Stimulated activated CD4-positive, alpha-beta T cell treated with anti-CD3 and anti-CD28 coated beads, TNF-alpha, amount 100 ng/mL, for 48 hours (primary cell): ENCODE measurements around the gene DUOXA2.
"Not testable (repeated sequence)": the region's sequence is repeated elsewhere in the genome, so short reads cannot be mapped to it uniquely, and the experiment has no call there.

Experiments
- DNase-seq, 3 donors: peaks; one replicate each; pipeline ENCODE4 v3.0.0-alpha.2; 2020; ENCODE audit warnings: low read depth in 3 of 3

DUOXA2 gene

GRCh38 chr15:45095661-45096060 lies 18.5 kb upstream of the DUOXA2 start:
- DNase-seq: no peak

- DNase-seq: no peak
Measured at GRCh38 chr15:45097466-45097865, 16.7 kb upstream of the DUOXA2 start.

- no peak for DNase-seq
Measured at GRCh38 chr15:45099549-45100165, 14.5 kb upstream of the DUOXA2 start.

GRCh38 chr15:45100884-45101625 lies 13.1 kb upstream of the DUOXA2 start:
- no peak for DNase-seq

GRCh38 chr15:45101749-45102148 lies 12.4 kb upstream of the DUOXA2 start:
- DNase-seq: no peak

- DNase-seq: no peak
Measured at GRCh38 chr15:45102226-45102625, 11.9 kb upstream of the DUOXA2 start.

- not testable (repeated sequence) for DNase-seq
Measured at GRCh38 chr15:45104170-45104569, 10.0 kb upstream of the DUOXA2 start.

- no peak for DNase-seq
Measured at GRCh38 chr15:45105586-45105985, 8.5 kb upstream of the DUOXA2 start.

GRCh38 chr15:45106002-45106790 lies 7.9 kb upstream of the DUOXA2 start:
- no peak for DNase-seq

- DNase-seq: no peak
Measured at GRCh38 chr15:45107941-45108630, 6.0 kb upstream of the DUOXA2 start.

GRCh38 chr15:45110256-45110820 lies 3.8 kb upstream of the DUOXA2 start:
- no peak for DNase-seq

GRCh38 chr15:45111390-45112142 lies 2.6 kb upstream of the DUOXA2 start:
- no peak for DNase-seq

- no peak for DNase-seq
Measured at GRCh38 chr15:45112143-45112590, 2.0 kb upstream of the DUOXA2 start.

- no peak for DNase-seq
Measured at GRCh38 chr15:45112591-45113379, 1.3 kb upstream of the DUOXA2 start.

GRCh38 chr15:45113380-45113990 lies 641 bp upstream of the DUOXA2 start:
- DNase-seq: no peak

- DNase-seq: no peak
Measured at GRCh38 chr15:45114751-45115085, 592 bp downstream of the DUOXA2 start.

GRCh38 chr15:45115312-45115820 lies 1.2 kb downstream of the DUOXA2 start:
- no peak for DNase-seq

GRCh38 chr15:45116006-45116481 lies 1.9 kb downstream of the DUOXA2 start:
- no peak for DNase-seq

GRCh38 chr15:45116482-45117307 lies 2.6 kb downstream of the DUOXA2 start:
- DNase-seq: no peak
